Suprapubic skin (tissue), 4 donors: ENCODE results near the gene CTNS. TPM values are rescaled to one million over a fixed set of nuclear protein-coding genes. Genes with fewer than 3 reads are reported as not detected.

Experiments
- DNase-seq, 2 donors: peaks; one replicate each; pipeline ENCODE4 v3.0.0-alpha.2; 2019; ENCODE audit warnings: low spot score in 2 of 2
- H3K27ac ChIP-seq: fragments of 200-600 bp; sonication (generic); one replicate; pipeline ENCODE4 v1.5.1; 2019
- H3K27me3 ChIP-seq: fragments of 200-600 bp; sonication (generic); one replicate; pipeline ENCODE4 v1.5.1; 2019
- H3K36me3 ChIP-seq: fragments of 200-600 bp; sonication (generic); one replicate; pipeline ENCODE4 v1.5.1; 2019
- H3K4me1 ChIP-seq: fragments of 200-600 bp; sonication (generic); one replicate; pipeline ENCODE4 v1.5.1; 2019
- H3K4me3 ChIP-seq: fragments of 200-600 bp; sonication (generic); one replicate; pipeline ENCODE4 v1.5.1; 2019; ENCODE audit warnings: mild to moderate bottlenecking
- H3K9me3 ChIP-seq: fragments of 200-600 bp; sonication (generic); one replicate; pipeline ENCODE4 v1.5.1; 2019
- CTCF ChIP-seq, 2 donors: fragments of 200-600 bp in 1 of 2; fragments of 450-650 bp in 1 of 2; sonication (generic) in 1 of 2; IDR thresholded peaks; one replicate each; pipeline ENCODE4 v1.5.1; 2016 to 2019; ENCODE audit warnings: antibody characterized with exemption in 2 of 2, mild to moderate bottlenecking in 1 of 2, moderate library complexity in 1 of 2
- EP300 ChIP-seq: sonication (generic); formaldehyde crosslinking; IDR thresholded peaks from one replicate; pipeline ENCODE4 v1.6.1; 2017; ENCODE audit warnings: antibody characterized with exemption
- POLR2A ChIP-seq, 2 donors: fragments of 450-650 bp; IDR thresholded peaks; one replicate each; pipeline ENCODE4 v1.6.1; 2017; ENCODE audit warnings: antibody characterized with exemption in 2 of 2, mild to moderate bottlenecking in 2 of 2, moderate library complexity in 2 of 2
- POLR2AphosphoS5 ChIP-seq, 3 donors: sonication (generic); formaldehyde crosslinking; IDR thresholded peaks; one replicate each; pipeline ENCODE4 v1.6.1; 2017; ENCODE audit warnings: antibody characterized with exemption in 3 of 3
- WGBS: methylation state at CpG from one replicate; pipeline ENCODE4 v1.1.5; 2018; 5-methylcytosine and 5-hydroxymethylcytosine counted together
- total RNA-seq, 4 donors: library from RNA; depleted of rRNA; stranded (reverse); fragments of >200 nt; gene quantifications; one replicate each; pipeline ENCODE4 v1.1.0, GENCODE V29; 2016

Gene CTNS
- total RNA-seq, 4 donors from 2014 or later, result 19.9 to 34.6 (median 26.1) TPM

- no peaks in the 10 kb centered on the region for H3K36me3 ChIP-seq
These were observed 56.6 kb downstream of the CTNS start for GRCh38 chr17:3693141-3693540.

GRCh38 chr17:3693829-3694231 lies 57.3 kb downstream of the CTNS start:
- 69% methylated on average over 9 of the region's 9 CpGs for WGBS
- DNase-seq, result no peak
- H3K9me3 ChIP-seq, result peaks cover 4% of the 10 kb centered on the region
- no peaks in the 10 kb centered on the region for H3K36me3 ChIP-seq
- H3K4me1 ChIP-seq, result peaks cover 20% of the 10 kb centered on the region
- H3K27ac ChIP-seq, result no peak overlapping the region
- H3K4me3 ChIP-seq, result no peak overlapping the region
- peaks cover 76% of the 10 kb centered on the region for H3K27me3 ChIP-seq
- TF ChIP-seq POLR2A (IDR thresholded peaks at IDR 0.05) (no peak), CTCF (IDR thresholded peaks at IDR 0.05) (no peak), POLR2AphosphoS5 (IDR thresholded peaks at IDR 0.05) (no peak), EP300 (no peak)

More at GRCh38 chr17:3693141-3693540, 56.6 kb downstream of the CTNS start:
- Histone ChIP-seq H3K27me3 (peaks cover 72% of the 10 kb centered on the region), H3K9me3 (no peaks in the 10 kb centered on the region), H3K27ac (no peak overlapping the region), H3K4me1 (peaks cover 20% of the 10 kb centered on the region), H3K4me3 (no peak overlapping the region)
- WGBS, result 62% methylated on average over 4 of the region's 4 CpGs
- TF ChIP-seq EP300 (no peak), CTCF (IDR thresholded peaks at IDR 0.05) (no peak), POLR2A (IDR thresholded peaks at IDR 0.05) (no peak), POLR2AphosphoS5 (IDR thresholded peaks at IDR 0.05) (no peak)
- DNase-seq, result no peak

GRCh38 chr17:3695129-3695722 lies 58.7 kb downstream of the CTNS start:
- H3K27ac ChIP-seq, result no peak overlapping the region
- H3K36me3 ChIP-seq, result no peaks in the 10 kb centered on the region
- peak overlapping the region; percentile 53 for H3K4me3 ChIP-seq
- DNase-seq, result no peak
- H3K27me3 ChIP-seq, result peaks cover 76% of the 10 kb centered on the region
- peaks cover 20% of the 10 kb centered on the region for H3K4me1 ChIP-seq
- 9% methylated on average over 3 of the region's 17 CpGs for WGBS
- peaks cover 4% of the 10 kb centered on the region for H3K9me3 ChIP-seq
- TF ChIP-seq POLR2AphosphoS5 (IDR thresholded peaks at IDR 0.05), result no peak
- no peak for TF ChIP-seq POLR2A (IDR thresholded peaks at IDR 0.05)
- no peak for TF ChIP-seq EP300
- TF ChIP-seq CTCF (IDR thresholded peaks at IDR 0.05), result no peak

GRCh38 chr17:3695723-3696411 lies 59.3 kb downstream of the CTNS start, which contains the start of gene P2RX5:
TSS of gene P2RX5 (minus strand) at chr17:3696155. CDS start at chr17:3696005, 150 bp downstream.
- under 1% methylated on average over 16 of the region's 65 CpGs for WGBS
- H3K27me3 ChIP-seq, result peaks cover 72% of the 10 kb centered on the region

More at GRCh38 chr17:3695723-3696411, 59.3 kb downstream of the CTNS start, which contains the start of gene P2RX5:
- Histone ChIP-seq H3K9me3 (peaks cover 4% of the 10 kb centered on the region), H3K27ac (no peak within 1 kb of the TSS), H3K4me3 (peak within 1 kb of the TSS; percentile 53), H3K4me1 (peaks cover 20% of the 10 kb centered on the region), H3K36me3 (no peaks in the 10 kb centered on the region)
- DNase-seq, result no peak
- no peak for TF ChIP-seq POLR2A (IDR thresholded peaks at IDR 0.05)
- no peak for TF ChIP-seq POLR2AphosphoS5 (IDR thresholded peaks at IDR 0.05)
- no peak for TF ChIP-seq EP300
- no peak for TF ChIP-seq CTCF (IDR thresholded peaks at IDR 0.05)
